ENCODE results near the gene SMYD5. TPM values are rescaled to one million over a fixed set of nuclear protein-coding genes. Genes with fewer than 3 reads are reported as not detected.
A peak's percentile ranks its signal among the peaks of the same experiment; 100 is the strongest.

The SMYD5 gene
- polyA plus RNA-seq, 1 of the 3 experiments (the other 2 are of a cell fraction), result 21.4 TPM

DNA sequence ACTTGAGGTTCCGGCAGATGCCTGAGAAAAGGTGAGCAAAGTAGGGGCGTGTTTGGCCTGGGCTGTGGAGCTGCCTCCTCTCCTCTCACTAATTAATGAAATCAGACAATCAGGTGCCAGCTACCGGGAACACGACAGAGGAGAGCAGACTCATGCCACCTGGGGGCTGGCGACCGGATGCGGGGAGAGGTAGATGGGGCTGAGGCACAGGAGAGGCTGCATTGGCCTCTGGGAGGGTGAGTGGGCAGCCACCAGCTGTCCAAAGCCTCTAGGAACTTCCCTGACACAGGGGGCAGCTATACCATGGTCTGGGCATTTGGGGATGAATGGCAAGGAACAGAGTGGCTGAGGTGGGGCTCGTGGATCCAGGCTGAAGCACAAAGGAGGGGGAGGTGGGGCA, 45.2 kb downstream of the SMYD5 start:
- WGBS (ENCODE audit: low lambda C conversion rate), result 93% methylated on average over 8 of the region's 8 CpGs

GRCh38 chr2:73259704-73260337, 45.8 kb downstream of the SMYD5 start:
- peaks cover 0 to 5% of the 10 kb centered on the region in 2 experiments for H3K36me3 ChIP-seq (replicated peaks in 1 of 2; ENCODE audit: control insufficient read depth in 1 of 2, insufficient read depth in 2 of 2, low read length in 1 of 2)
- H3K9ac ChIP-seq, result no peak overlapping the region
- H3K4me3 ChIP-seq (ENCODE audit: low read depth in 2 of 2, low read length in 1 of 2), result no peak overlapping the region
- no peaks in the 10 kb centered on the region for H4K20me1 ChIP-seq (ENCODE audit: insufficient read depth)
- no peaks in the 10 kb centered on the region for H3K27me3 ChIP-seq (ENCODE audit: insufficient read depth)
- no peaks in the 10 kb centered on the region for H3K4me1 ChIP-seq (ENCODE audit: control insufficient read depth in 1 of 2, insufficient read depth in 2 of 2, low read depth in 1 of 2, low read length in 1 of 2)
- no peak for DNase-seq
- no peaks in the 10 kb centered on the region for H3K79me2 ChIP-seq (ENCODE audit: insufficient read depth)
- no peak for TF ChIP-seq POLR2AphosphoS5 (IDR thresholded peaks at IDR 0.05; ENCODE audit: low read depth, low read length)
- TF ChIP-seq SMC3 (IDR thresholded peaks at IDR 0.05; ENCODE audit: low read depth, low read length), result no peak
- no peak for TF ChIP-seq RCOR1 (IDR thresholded peaks at IDR 0.05; ENCODE audit: low read length)
- TF ChIP-seq GATA2 (CRISPR knock-in tag; IDR thresholded peaks at IDR 0.05), result no peak
- no peak overlapping the region for H3K27ac ChIP-seq (ENCODE audit: low read depth in 2 of 2, low read length in 1 of 2)
- no peaks in the 10 kb centered on the region for H3K9me3 ChIP-seq
- no peak overlapping the region for H2AFZ ChIP-seq (ENCODE audit: low read depth)
- ChIA-PET CTCF (interaction anchor here (0.7 to 2.1 kb wide), 7 partner anchors 12 to 49 kb away, joined by 3 to 9 read pairs (median 4); partner anchors contain the start of gene PRADC1), POLR2A (no interaction called here)
- 98% methylated on average over 4 of the region's 4 CpGs for whole genome bisulfite sequencing (ENCODE audit: low lambda C conversion rate)
- no peak overlapping the region for H3K4me2 ChIP-seq
- no peaks in the 10 kb centered on the region for H3K9me2 ChIP-seq
- no peaks in the 10 kb centered on the region for H3F3A ChIP-seq (replicated peaks; ENCODE audit: insufficient read depth)

More for the DNA sequence above, 45.2 kb downstream of the SMYD5 start:
- Histone ChIP-seq H3K9me2 (no peaks in the 10 kb centered on the region), H3F3A (replicated peaks; ENCODE audit: insufficient read depth) (no peaks in the 10 kb centered on the region), H3K79me2 (ENCODE audit: insufficient read depth) (no peaks in the 10 kb centered on the region), H3K27me3 (ENCODE audit: insufficient read depth) (no peaks in the 10 kb centered on the region), H3K4me3 (ENCODE audit: low read depth in 2 of 2, low read length in 1 of 2) (no peak overlapping the region), H3K4me1 (ENCODE audit: control insufficient read depth in 1 of 2, insufficient read depth in 2 of 2, low read depth in 1 of 2, low read length in 1 of 2) (no peaks in the 10 kb centered on the region), H3K27ac (ENCODE audit: low read depth in 2 of 2, low read length in 1 of 2) (no peak overlapping the region), H3K36me3 (replicated peaks in 1 of 2; ENCODE audit: control insufficient read depth in 1 of 2, insufficient read depth in 2 of 2, low read length in 1 of 2) (peaks cover 0 to 5% of the 10 kb centered on the region in 2 experiments), H3K9me3 (no peaks in the 10 kb centered on the region), H2AFZ (ENCODE audit: low read depth) (no peak overlapping the region), H3K4me2 (no peak overlapping the region), H3K9ac (no peak overlapping the region), H4K20me1 (ENCODE audit: insufficient read depth) (no peaks in the 10 kb centered on the region)
- ChIA-PET POLR2A (no interaction called here), CTCF (interaction anchor here (0.6 to 2.1 kb wide), 7 partner anchors 12 to 156 kb away, joined by 3 to 9 read pairs (median 4); partner anchors contain the start of gene CCT7)
- DNase-seq, result no peak
- TF ChIP-seq, protein P1, sequence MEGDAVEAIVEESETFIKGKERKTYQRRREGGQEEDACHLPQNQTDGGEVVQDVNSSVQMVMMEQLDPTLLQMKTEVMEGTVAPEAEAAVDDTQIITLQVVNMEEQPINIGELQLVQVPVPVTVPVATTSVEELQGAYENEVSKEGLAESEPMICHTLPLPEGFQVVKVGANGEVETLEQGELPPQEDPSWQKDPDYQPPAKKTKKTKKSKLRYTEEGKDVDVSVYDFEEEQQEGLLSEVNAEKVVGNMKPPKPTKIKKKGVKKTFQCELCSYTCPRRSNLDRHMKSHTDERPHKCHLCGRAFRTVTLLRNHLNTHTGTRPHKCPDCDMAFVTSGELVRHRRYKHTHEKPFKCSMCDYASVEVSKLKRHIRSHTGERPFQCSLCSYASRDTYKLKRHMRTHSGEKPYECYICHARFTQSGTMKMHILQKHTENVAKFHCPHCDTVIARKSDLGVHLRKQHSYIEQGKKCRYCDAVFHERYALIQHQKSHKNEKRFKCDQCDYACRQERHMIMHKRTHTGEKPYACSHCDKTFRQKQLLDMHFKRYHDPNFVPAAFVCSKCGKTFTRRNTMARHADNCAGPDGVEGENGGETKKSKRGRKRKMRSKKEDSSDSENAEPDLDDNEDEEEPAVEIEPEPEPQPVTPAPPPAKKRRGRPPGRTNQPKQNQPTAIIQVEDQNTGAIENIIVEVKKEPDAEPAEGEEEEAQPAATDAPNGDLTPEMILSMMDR (IDR thresholded peaks at IDR 0.05), result no peak
- TF ChIP-seq CHD2 (IDR thresholded peaks at IDR 0.05; ENCODE audit: low read length, partially characterized antibody), result no peak

GRCh38 chr2:73260338-73260984, 46.4 kb downstream of the SMYD5 start:
- H3K36me3 ChIP-seq (replicated peaks in 1 of 2; ENCODE audit: control insufficient read depth in 1 of 2, insufficient read depth in 2 of 2, low read length in 1 of 2), result peaks cover 0 to under 1% of the 10 kb centered on the region in 2 experiments
- no peaks in the 10 kb centered on the region for H4K20me1 ChIP-seq (ENCODE audit: insufficient read depth)
- no peak overlapping the region for H2AFZ ChIP-seq (ENCODE audit: low read depth)
- no peaks in the 10 kb centered on the region for H3K9me2 ChIP-seq
- no peak overlapping the region for H3K4me3 ChIP-seq (ENCODE audit: low read depth in 2 of 2, low read length in 1 of 2)
- no peaks in the 10 kb centered on the region for H3K79me2 ChIP-seq (ENCODE audit: insufficient read depth)
- H3K4me1 ChIP-seq (ENCODE audit: control insufficient read depth in 1 of 2, insufficient read depth in 2 of 2, low read depth in 1 of 2, low read length in 1 of 2), result no peaks in the 10 kb centered on the region
- ChIA-PET POLR2A (no interaction called here), CTCF (interaction anchor here (0.6 to 2.1 kb wide), 5 partner anchors 14 to 50 kb away, joined by 3 to 9 read pairs (median 6); partner anchors contain the start of gene PRADC1)
- H3K4me2 ChIP-seq, result no peak overlapping the region
- no peaks in the 10 kb centered on the region for H3K27me3 ChIP-seq (ENCODE audit: insufficient read depth)
- no peak overlapping the region for H3K9ac ChIP-seq
- H3K27ac ChIP-seq (ENCODE audit: low read depth in 2 of 2, low read length in 1 of 2), result no peak overlapping the region
- no peaks in the 10 kb centered on the region for H3K9me3 ChIP-seq
- no peaks in the 10 kb centered on the region for H3F3A ChIP-seq (replicated peaks; ENCODE audit: insufficient read depth)
- WGBS (ENCODE audit: low lambda C conversion rate), result 45% methylated on average over 5 of the region's 17 CpGs
- DNase-seq, result peak; percentile 74
- TF ChIP-seq NFIC (IDR thresholded peaks at IDR 0.05; ENCODE audit: borderline replicate concordance) (no peak), JUND (IDR thresholded peaks at IDR 0.05) (no peak), FOXJ3 (CRISPR knock-in tag; IDR thresholded peaks at IDR 0.05) (no peak), YY1 (IDR thresholded peaks at IDR 0.05; ENCODE audit: low read depth) (no peak), MXI1 (IDR thresholded peaks at IDR 0.05; ENCODE audit: low read depth, low read length) (no peak), SMC3 (IDR thresholded peaks at IDR 0.05; ENCODE audit: low read depth, low read length) (peak; percentile 20; the same call in 1 of the 2 replicates), TCF12 (IDR thresholded peaks at IDR 0.05) (no peak), FOSL2 (IDR thresholded peaks at IDR 0.05; ENCODE audit: borderline replicate concordance, low read depth) (no peak), EZH2phosphoT487 (IDR thresholded peaks at IDR 0.05; ENCODE audit: borderline replicate concordance, low read depth) (no peak), CHD2 (IDR thresholded peaks at IDR 0.05; ENCODE audit: low read length, partially characterized antibody) (no peak), RXRA (IDR thresholded peaks at IDR 0.05; ENCODE audit: borderline replicate concordance, low read depth) (no peak)
- TF ChIP-seq, protein P1 (IDR thresholded peaks at IDR 0.05), result peak; percentile 52

Data from SK-N-SH (cell line).